ENCODE results near the gene PLEKHN1. TPM values are rescaled to one million over a fixed set of nuclear protein-coding genes. Genes with fewer than 3 reads are reported as not detected.

PLEKHN1 gene
- polyA plus RNA-seq, 1 of the 3 experiments (the other 2 are of a cell fraction) = not detected

GRCh38 chr1:932776-933602 lies 33.3 kb upstream of the PLEKHN1 start:
- H3K27ac ChIP-seq (ENCODE audit: low read depth in 2 of 2, low read length in 1 of 2) = no peak overlapping the region
- H3K4me3 ChIP-seq (ENCODE audit: low read depth in 2 of 2, low read length in 1 of 2) = no peak overlapping the region
- no peak overlapping the region for H3K9ac ChIP-seq
- H2AFZ ChIP-seq (ENCODE audit: low read depth) = no peak overlapping the region
- WGBS (ENCODE audit: low lambda C conversion rate) = 87% methylated on average over 10 of the region's 25 CpGs
- CTCF ChIA-PET = interaction anchor here (1.0 to 6.6 kb wide), 3 partner anchors 9 to 28 kb away, joined by 3 to 49 read pairs (median 5); partner anchors contain the start of gene SAMD11
- POLR2A ChIA-PET = no interaction called here
- no peaks in the 10 kb centered on the region for H3K27me3 ChIP-seq (ENCODE audit: insufficient read depth)
- no peak for DNase-seq
- TF ChIP-seq MXI1 (IDR thresholded peaks at IDR 0.05; ENCODE audit: low read depth, low read length) = no peak
- no peak for TF ChIP-seq MEF2A (IDR thresholded peaks at IDR 0.05; ENCODE audit: borderline replicate concordance, low read depth)
- no peak for TF ChIP-seq NRF1 (IDR thresholded peaks at IDR 0.05; ENCODE audit: low read depth, low read length)
- TF ChIP-seq, protein P1, sequence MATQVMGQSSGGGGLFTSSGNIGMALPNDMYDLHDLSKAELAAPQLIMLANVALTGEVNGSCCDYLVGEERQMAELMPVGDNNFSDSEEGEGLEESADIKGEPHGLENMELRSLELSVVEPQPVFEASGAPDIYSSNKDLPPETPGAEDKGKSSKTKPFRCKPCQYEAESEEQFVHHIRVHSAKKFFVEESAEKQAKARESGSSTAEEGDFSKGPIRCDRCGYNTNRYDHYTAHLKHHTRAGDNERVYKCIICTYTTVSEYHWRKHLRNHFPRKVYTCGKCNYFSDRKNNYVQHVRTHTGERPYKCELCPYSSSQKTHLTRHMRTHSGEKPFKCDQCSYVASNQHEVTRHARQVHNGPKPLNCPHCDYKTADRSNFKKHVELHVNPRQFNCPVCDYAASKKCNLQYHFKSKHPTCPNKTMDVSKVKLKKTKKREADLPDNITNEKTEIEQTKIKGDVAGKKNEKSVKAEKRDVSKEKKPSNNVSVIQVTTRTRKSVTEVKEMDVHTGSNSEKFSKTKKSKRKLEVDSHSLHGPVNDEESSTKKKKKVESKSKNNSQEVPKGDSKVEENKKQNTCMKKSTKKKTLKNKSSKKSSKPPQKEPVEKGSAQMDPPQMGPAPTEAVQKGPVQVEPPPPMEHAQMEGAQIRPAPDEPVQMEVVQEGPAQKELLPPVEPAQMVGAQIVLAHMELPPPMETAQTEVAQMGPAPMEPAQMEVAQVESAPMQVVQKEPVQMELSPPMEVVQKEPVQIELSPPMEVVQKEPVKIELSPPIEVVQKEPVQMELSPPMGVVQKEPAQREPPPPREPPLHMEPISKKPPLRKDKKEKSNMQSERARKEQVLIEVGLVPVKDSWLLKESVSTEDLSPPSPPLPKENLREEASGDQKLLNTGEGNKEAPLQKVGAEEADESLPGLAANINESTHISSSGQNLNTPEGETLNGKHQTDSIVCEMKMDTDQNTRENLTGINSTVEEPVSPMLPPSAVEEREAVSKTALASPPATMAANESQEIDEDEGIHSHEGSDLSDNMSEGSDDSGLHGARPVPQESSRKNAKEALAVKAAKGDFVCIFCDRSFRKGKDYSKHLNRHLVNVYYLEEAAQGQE (IDR thresholded peaks at IDR 0.05; ENCODE audit: low read depth, low read length) = no peak
- no peak for TF ChIP-seq RXRA (IDR thresholded peaks at IDR 0.05; ENCODE audit: borderline replicate concordance, low read depth)
- H3K4me2 ChIP-seq = no peak overlapping the region
- H3K36me3 ChIP-seq (replicated peaks in 1 of 2; ENCODE audit: control insufficient read depth in 1 of 2, insufficient read depth in 2 of 2, low read length in 1 of 2) = no peaks in the 10 kb centered on the region
- H3K79me2 ChIP-seq (ENCODE audit: insufficient read depth) = no peaks in the 10 kb centered on the region
- no peaks in the 10 kb centered on the region for H3K9me3 ChIP-seq
- no peaks in the 10 kb centered on the region for H3K9me2 ChIP-seq
- H4K20me1 ChIP-seq (ENCODE audit: insufficient read depth) = no peaks in the 10 kb centered on the region
- H3F3A ChIP-seq (replicated peaks; ENCODE audit: insufficient read depth) = peaks cover 3% of the 10 kb centered on the region
- peaks cover 0 to 12% of the 10 kb centered on the region in 2 experiments; a peak in 1 of 4 replicates for H3K4me1 ChIP-seq (ENCODE audit: control insufficient read depth in 1 of 2, insufficient read depth in 2 of 2, low read depth in 1 of 2, low read length in 1 of 2)

GRCh38 chr1:933603-933940 lies 32.7 kb upstream of the PLEKHN1 start:
- no peaks in the 10 kb centered on the region for H3K9me3 ChIP-seq
- CTCF ChIA-PET = interaction anchor here (1.0 to 6.6 kb wide), 3 partner anchors 10 to 28 kb away, joined by 3 to 49 read pairs (median 5); partner anchors contain the start of gene SAMD11
- DNase-seq = no peak
- H3F3A ChIP-seq (replicated peaks; ENCODE audit: insufficient read depth) = peaks cover 3% of the 10 kb centered on the region
- POLR2A ChIA-PET = no interaction called here
- H3K36me3 ChIP-seq (replicated peaks in 1 of 2; ENCODE audit: control insufficient read depth in 1 of 2, insufficient read depth in 2 of 2, low read length in 1 of 2) = no peaks in the 10 kb centered on the region
- no peaks in the 10 kb centered on the region for H4K20me1 ChIP-seq (ENCODE audit: insufficient read depth)
- WGBS (ENCODE audit: low lambda C conversion rate) = 90% methylated on average over 8 of the region's 10 CpGs
- no peak overlapping the region for H2AFZ ChIP-seq (ENCODE audit: low read depth)
- no peak overlapping the region for H3K4me2 ChIP-seq
- no peak for TF ChIP-seq MEF2A (IDR thresholded peaks at IDR 0.05; ENCODE audit: borderline replicate concordance, low read depth)
- no peak for TF ChIP-seq EP300 (IDR thresholded peaks at IDR 0.05; ENCODE audit: borderline replicate concordance in 1 of 2, low read depth in 1 of 2, low read length in 1 of 2)
- no peak for TF ChIP-seq NFIC (IDR thresholded peaks at IDR 0.05; ENCODE audit: borderline replicate concordance)
- TF ChIP-seq RAD21 (IDR thresholded peaks at IDR 0.05; ENCODE audit: low read length) = no peak
- TF ChIP-seq TCF12 (IDR thresholded peaks at IDR 0.05) = no peak
- H3K4me3 ChIP-seq (ENCODE audit: low read depth in 2 of 2, low read length in 1 of 2) = no peak overlapping the region
- peaks cover 0 to 12% of the 10 kb centered on the region in 2 experiments; a peak in 1 of 4 replicates for H3K4me1 ChIP-seq (ENCODE audit: control insufficient read depth in 1 of 2, insufficient read depth in 2 of 2, low read depth in 1 of 2, low read length in 1 of 2)
- H3K27me3 ChIP-seq (ENCODE audit: insufficient read depth) = no peaks in the 10 kb centered on the region
- no peaks in the 10 kb centered on the region for H3K79me2 ChIP-seq (ENCODE audit: insufficient read depth)
- H3K9ac ChIP-seq = no peak overlapping the region
- no peak overlapping the region for H3K27ac ChIP-seq (ENCODE audit: low read depth in 2 of 2, low read length in 1 of 2)
- H3K9me2 ChIP-seq = no peaks in the 10 kb centered on the region

Data from SK-N-SH (cell line).